ENCODE measurements around the gene CDK18.

The CDK18 gene

GRCh38 chr1:205570173-205570501, 65.7 kb downstream of the CDK18 start:
- no peak for DNase-seq (ENCODE audit: low spot score)

DNA sequence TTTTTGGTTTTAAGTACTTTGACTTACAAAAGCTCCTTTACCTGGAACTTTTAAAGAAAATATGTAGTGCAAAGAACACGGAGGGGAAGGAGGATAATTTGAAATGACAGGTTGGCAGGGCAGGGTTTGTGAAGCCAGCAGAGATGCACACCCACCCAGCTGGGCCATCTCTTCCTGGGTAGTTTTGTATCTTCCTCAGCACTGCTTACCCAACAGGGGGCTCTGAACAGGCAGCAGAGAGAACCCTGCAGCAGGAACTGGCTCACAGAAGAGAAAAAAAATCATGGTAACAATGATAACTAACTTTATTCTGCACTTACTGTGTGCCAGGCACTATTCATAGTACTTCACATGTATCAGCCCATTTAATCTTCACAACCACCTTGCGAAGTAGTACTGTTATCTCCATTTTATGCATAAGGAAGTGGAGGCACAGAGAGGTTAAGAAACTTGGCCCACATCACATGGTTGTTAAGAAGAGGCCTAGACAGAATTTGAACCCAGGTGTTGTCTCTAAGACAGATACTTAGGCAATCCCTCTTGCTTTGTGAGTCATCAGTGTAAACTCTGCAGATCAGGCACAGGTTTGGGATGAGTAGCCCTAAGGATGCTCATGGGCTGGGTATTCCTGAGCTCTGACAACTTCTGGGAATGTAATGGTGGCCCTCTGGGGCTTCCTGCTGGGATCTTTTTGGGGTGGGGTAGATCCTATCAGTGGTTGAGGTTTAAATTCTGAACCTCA, 66.5 kb downstream of the CDK18 start:
- no peak for DNase-seq (ENCODE audit: low spot score)

- DNase-seq (ENCODE audit: low spot score) = no peak
Observed at GRCh38 chr1:205571747-205572146, 67.3 kb downstream of the CDK18 start.

- no peak for DNase-seq (ENCODE audit: low spot score)
Observed at GRCh38 chr1:205572421-205572820, 68.0 kb downstream of the CDK18 start.

GRCh38 chr1:205575294-205575885, 70.9 kb downstream of the CDK18 start:
- DNase-seq (ENCODE audit: low spot score) = no peak

GRCh38 chr1:205576011-205576410, 71.5 kb downstream of the CDK18 start:
- DNase-seq (ENCODE audit: low spot score) = no peak

GRCh38 chr1:205576805-205577761, 72.6 kb downstream of the CDK18 start:
- no peak for DNase-seq (ENCODE audit: low spot score)

- no peak for DNase-seq (ENCODE audit: low spot score)
Observed at GRCh38 chr1:205577874-205578658, 73.6 kb downstream of the CDK18 start.

DNA sequence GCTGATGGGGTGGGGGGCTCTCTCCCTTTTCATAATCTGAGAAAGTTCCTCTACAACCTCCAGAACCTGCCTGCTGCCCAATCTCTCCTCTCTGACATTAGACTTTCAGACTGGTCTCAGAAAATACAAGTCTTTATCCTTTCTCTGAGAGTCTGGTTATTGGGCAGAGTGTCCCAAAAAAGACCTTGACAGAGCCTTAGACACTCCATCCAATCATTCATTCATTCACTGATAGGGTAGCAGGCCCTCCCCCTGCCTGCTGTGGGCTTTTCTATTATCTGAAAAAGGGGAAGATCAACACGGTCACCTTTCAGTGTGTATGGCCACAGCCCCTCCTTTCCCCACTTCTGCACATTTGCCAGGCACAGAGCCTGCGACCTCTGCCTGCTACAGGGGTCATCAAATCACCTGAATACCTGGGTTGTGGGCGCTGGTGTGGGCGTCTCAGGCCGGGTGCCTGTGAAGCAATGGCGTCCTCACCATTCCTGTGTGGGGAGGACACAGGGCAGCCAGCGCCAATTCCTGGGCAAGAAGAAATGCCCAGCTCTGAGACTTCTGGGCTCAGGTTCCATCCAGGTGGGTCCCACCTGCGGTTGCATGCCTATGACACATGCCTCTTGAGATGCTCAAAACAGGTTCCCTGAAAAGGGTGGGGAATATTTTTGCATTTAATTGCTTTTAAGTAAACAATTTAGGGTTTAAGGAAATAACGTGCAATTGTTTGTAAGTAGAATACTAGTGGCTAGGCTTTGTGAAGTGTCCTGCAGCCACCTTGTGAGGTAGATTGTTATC, 74.5 kb downstream of the CDK18 start:
- no peak for DNase-seq (ENCODE audit: low spot score)

DNA sequence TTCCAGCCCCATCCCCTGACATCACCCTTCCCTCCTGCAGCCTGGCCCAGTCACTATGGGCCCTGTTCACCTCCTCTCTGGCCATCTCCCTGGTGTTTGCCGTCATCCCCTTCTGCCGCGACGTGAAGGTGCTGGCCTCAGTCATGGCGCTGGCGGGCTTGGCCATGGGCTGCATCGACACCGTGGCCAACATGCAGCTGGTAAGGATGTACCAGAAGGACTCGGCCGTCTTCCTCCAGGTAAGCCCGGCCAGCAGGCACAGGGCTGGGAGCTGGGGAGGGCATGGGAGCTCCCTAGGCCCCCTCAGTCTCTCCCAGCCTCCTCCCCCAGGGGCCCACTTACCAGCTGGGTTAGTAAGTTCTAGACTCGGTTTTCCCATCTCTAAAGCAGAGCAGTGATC, 75.2 kb downstream of the CDK18 start:
- DNase-seq (ENCODE audit: low spot score) = no peak

- DNase-seq (ENCODE audit: low spot score) = no peak
Observed at GRCh38 chr1:205580140-205580922, 75.9 kb downstream of the CDK18 start.

GRCh38 chr1:205580923-205581180, 76.4 kb downstream of the CDK18 start:
- DNase-seq (ENCODE audit: low spot score) = no peak

GRCh38 chr1:205581321-205581980, 77.0 kb downstream of the CDK18 start:
- no peak for DNase-seq (ENCODE audit: low spot score)

GRCh38 chr1:205582046-205582445, 77.6 kb downstream of the CDK18 start:
- no peak for DNase-seq (ENCODE audit: low spot score)
